Esophagus squamous epithelium (tissue), 4 donors: ENCODE results near the gene MX2.

Experiments
- POLR2A ChIP-seq, 4 donors: fragments of 450-650 bp; IDR thresholded peaks; one replicate each; pipeline ENCODE4 v1.6.1; 2017; ENCODE audit warnings: antibody characterized with exemption in 4 of 4, mild to moderate bottlenecking in 4 of 4, moderate library complexity in 3 of 4
- TF ChIP-seq, protein P1 (sequence below), 6 experiments: fragments of 450-650 bp in 4 of 6; fragments of 200-600 bp in 2 of 6; sonication (generic) in 2 of 6; IDR thresholded peaks; one replicate each; pipeline ENCODE4 v1.5.1; 2016 to 2019; ENCODE audit warnings: antibody characterized with exemption in 6 of 6, mild to moderate bottlenecking in 4 of 6, moderate library complexity in 4 of 6

GRCh38 chr21:41426676-41427404 is 65.0 kb downstream of the MX2 start:
- TF ChIP-seq, protein P1, sequence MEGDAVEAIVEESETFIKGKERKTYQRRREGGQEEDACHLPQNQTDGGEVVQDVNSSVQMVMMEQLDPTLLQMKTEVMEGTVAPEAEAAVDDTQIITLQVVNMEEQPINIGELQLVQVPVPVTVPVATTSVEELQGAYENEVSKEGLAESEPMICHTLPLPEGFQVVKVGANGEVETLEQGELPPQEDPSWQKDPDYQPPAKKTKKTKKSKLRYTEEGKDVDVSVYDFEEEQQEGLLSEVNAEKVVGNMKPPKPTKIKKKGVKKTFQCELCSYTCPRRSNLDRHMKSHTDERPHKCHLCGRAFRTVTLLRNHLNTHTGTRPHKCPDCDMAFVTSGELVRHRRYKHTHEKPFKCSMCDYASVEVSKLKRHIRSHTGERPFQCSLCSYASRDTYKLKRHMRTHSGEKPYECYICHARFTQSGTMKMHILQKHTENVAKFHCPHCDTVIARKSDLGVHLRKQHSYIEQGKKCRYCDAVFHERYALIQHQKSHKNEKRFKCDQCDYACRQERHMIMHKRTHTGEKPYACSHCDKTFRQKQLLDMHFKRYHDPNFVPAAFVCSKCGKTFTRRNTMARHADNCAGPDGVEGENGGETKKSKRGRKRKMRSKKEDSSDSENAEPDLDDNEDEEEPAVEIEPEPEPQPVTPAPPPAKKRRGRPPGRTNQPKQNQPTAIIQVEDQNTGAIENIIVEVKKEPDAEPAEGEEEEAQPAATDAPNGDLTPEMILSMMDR (IDR thresholded peaks at IDR 0.05): no peak
- TF ChIP-seq POLR2A (IDR thresholded peaks at IDR 0.05): no peak
